EL (cell line): ENCODE measurements around the gene ZNF557.

ENCODE experiments used
- DNase-seq: peaks from one replicate; pipeline ENCODE4 v3.0.0-alpha.2; 2016

The ZNF557 gene

DNA sequence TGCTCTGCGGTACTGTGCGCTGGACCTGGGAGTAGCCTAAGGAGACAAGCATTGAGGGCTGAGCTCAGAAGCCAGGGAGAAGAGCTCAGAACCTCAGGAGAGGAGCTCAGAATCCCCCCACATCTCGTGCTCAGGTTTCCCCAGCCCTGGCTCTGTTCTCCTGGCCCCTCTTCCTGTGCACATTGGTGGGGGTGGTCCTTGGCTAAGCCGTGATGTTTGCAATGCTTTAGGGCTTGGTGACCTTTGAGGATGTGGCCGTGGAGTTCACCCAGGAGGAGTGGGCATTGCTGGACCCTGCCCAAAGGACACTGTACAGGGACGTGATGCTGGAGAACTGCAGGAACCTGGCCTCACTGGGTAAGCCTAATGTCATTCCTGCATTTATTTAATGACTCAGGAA is 6.6 kb downstream of the ZNF557 start:
- no peak for DNase-seq

DNA sequence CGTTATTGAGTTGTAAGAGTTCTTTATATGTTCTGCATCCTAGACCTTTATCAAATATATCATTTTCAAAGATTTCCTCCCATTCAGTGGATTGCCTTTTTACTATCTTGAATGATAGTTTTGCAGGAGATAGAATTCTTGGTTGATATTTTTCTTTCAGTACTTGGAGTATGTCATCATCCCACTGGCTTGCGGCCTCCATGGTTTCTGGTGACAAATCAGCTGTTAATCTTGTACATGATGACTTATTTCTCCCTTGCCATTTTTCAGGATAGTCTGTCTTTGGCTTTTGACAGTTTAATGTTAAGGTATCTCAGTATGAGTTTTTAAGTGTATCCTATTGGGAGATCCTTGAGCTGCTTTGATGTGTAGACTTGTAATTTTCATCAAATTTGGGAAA is 8.5 kb downstream of the ZNF557 start:
- DNase-seq, result no peak

DNA sequence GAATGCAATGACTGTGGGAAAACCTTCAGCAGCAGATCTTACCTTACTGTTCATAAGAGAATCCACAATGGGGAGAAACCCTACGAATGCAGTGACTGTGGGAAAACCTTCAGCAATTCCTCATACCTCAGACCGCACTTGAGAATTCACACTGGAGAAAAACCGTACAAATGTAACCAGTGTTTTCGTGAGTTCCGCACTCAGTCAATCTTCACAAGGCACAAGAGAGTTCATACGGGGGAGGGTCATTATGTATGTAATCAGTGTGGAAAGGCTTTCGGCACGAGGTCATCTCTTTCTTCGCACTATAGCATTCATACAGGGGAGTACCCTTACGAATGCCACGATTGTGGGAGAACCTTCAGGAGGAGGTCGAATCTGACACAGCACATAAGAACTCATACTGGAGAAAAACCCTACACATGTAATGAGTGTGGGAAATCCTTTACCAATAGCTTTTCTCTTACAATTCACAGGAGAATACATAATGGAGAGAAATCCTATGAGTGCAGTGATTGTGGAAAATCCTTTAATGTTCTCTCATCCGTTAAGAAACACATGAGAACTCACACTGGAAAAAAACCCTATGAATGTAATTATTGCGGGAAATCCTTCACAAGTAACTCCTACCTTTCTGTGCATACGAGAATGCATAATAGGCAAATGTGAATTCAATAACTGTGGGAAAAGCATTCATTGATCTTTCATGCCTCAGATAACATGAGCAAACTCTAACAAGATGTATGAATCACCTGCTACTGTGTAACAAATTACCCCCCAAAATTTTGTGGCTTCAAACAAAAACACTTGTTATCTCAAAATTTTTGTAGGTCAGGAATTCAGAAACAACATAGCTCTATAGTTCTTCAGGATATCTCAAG is 13.8 kb downstream of the ZNF557 start:
- DNase-seq, result no peak

DNA sequence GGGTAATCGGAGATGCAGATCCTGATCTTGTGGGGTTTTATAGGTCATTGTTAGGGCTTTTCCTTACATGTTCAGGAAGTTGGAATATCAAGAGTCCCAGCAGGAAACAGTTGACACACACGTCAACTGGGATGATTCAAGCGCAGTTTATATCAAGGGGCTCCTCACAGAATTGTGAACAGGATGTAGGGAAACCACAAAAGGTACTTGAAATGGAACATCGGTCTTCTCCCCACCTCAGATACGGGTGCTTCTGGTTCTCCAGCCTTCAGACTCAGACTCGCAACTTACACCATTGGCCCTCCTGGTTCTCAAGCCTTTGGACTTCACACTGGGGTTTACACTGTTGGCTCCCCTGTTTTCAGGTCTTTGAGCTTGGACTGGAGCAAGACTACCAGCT is 19.5 kb downstream of the ZNF557 start:
- DNase-seq, result no peak

DNA sequence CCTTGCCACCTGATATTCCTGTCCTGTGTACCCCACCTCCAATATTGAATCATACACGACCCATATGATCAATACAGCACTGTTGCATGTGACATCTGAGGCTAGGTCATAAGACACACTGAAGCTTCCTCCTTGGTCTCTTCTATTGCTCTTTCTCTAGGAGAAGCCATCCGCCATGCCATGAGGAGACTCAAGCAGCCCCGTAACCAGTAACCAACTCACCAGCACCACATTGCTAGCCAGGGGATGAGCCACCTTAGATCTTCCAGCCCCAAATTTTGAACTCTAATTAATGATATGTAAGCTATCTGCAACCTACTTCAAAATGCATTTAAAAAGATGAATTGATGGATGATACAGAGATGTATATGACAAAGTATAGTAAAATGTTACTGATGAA is 28.6 kb downstream of the ZNF557 start:
- DNase-seq, result no peak

DNA sequence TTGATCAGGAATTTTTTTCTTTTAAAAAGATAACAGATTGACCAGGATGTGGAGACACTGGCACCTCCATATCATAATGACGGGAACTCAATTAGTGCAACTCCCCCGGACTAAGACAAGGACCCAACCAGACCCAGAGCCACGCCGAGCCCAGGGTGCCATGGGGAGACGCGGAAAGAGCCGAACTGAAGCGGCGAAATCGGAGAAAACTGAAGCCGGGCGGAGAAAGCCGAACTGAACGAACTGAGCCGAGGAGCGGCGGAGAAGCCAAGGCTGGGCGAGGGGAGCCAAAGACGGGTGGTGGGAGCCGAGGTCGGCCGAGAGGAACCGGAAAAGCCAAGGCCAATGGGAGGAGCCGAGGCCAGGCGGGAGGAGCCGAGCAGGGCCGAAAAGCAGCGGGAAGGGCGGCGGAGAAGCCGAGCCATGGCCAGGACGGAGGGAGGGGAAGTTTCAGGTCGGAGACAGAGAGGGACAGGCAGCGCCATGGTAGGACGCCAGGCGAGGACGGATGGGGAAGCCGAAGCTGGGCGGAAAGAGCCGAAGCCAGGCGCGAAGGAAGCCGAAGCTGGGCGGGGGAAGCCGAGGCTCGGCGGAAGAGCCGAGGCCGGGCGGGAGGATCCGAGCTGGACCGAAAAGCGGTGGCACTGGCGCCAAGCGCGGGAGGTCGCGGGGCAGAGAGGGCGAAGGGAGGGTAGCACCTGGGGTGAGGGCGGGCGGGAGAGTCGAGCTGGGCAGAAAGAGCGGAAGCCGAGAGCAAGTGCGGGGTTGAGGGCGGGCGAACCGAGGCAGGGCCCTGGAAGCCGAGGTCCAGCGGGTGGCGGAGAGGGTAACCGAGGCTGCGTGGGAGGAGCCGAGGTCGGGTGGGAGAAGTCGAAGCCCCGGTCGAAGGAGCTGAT is 29.4 kb downstream of the ZNF557 start:
- DNase-seq, result peak; percentile 92

DNA sequence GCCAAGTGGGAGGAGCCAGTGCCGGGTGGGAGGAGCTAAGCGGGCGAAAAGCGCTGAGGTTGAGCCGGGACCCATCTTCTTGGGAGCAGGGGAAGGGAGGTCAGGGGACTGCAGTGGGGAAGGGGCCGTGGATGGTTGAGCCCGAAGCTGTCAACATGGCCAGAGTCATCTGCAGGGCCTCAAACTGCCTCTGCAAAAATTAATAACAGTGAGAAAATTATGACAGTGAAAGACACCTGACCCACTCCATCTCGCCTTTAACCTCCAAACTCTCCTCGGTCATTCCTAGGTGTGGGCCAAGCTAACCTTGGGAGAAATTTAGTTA is 30.1 kb downstream of the ZNF557 start:
- DNase-seq, result no peak

DNA sequence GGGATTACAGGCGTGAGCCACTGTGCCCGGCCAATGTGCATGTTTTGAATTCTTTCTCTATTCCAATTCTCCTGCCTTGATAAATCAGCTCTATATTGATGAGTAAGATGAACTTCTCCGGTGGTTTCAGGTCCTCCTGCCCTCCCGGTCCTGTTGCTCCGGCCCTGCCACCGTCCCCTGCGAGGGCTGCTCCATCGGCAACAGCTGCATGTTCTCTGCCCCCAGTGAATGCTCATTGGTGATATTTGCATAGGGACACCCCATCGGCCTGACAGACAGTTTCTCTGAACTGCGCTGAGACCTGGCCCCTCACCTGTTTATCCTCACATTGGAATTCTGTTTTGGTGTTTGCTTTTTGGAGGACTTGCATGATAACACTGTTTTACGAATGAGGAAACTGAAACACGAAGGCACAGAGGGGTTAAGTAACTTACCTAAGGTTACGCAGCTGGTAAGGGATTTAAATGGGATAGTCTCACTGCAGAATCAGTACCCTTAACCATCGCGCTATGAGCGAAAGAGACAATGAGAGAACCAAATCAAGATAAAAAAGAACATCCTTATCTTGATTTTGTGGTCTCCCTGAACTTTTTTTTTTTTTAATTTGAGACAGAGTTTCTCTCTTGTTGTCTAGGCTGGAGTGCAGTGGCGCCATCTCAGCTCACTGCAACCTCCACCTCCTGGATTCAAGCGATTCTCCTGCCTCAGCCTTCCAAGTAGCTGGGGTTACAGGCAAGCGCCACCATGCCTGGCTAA is 32.2 kb downstream of the ZNF557 start:
- DNase-seq, result no peak

DNA sequence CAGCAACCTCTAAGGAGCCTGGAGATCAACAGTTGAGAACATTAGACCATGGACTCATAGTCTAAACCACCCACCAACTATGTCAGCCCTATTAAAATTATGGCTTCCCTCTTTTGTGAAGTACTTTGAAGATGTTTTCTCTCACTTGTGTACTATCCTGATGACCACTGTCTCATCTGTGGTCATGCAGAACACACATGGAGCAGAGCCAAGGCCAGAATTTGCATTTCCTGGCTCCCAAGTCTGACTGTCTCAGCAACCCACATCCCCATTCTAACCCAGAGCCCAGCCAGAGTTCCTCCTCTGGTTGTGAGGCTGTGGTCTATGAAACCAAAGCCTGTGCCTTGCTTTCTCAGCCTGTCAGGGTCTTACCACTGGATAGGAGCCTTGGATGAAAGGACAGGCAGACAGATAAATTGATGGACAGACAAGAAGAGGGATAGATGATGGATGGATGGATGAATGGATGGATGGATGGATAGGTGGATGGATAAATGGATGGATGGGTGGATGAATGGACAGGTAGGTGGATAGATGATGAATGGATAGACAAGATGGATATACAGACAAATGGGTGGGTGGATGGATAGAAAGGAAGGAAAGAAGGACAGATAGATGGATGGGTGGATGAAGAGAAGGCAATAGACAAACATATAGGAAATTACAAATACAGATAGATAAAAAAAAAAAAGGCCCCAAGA is 35.4 kb downstream of the ZNF557 start:
- no peak for DNase-seq

DNA sequence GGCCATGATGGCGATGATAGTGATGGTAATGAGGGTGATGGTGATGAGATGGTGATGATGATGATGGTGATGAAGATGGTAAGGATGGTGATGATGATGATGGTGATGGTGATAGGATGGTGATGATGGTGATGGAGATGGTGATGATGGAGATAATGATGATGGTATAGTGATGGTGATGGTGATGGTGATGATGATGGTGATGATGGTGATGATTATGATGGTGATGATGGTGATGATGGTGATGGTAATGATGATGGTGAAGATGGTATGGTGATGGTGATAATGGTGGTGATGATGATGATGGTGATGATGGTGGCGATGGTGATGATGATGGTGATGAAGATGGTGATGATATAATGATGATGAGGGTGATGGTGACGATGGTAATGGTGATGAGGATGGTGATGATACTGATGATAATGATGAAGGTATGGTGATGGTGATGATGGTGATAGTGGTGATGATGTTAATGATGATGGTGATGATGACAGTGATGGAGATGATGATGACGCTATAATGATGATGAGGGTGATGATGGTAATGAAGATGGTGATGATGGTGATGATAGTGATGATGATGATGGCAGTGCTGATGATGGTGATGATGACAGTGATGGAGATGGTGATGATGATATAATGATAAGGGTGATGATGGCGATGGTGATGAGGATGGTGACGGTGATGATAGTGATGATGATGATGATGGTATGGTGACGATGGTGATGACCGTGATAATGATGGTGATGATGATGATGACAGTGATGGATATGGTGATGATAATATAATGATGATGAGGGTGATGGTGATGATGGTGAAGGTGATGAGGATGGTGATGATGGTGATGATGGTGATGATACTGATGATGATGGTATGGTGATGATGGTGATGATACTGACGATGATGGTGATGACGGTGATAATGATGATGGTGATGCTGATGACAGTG is 37.5 kb downstream of the ZNF557 start:
- DNase-seq, result no peak

DNA sequence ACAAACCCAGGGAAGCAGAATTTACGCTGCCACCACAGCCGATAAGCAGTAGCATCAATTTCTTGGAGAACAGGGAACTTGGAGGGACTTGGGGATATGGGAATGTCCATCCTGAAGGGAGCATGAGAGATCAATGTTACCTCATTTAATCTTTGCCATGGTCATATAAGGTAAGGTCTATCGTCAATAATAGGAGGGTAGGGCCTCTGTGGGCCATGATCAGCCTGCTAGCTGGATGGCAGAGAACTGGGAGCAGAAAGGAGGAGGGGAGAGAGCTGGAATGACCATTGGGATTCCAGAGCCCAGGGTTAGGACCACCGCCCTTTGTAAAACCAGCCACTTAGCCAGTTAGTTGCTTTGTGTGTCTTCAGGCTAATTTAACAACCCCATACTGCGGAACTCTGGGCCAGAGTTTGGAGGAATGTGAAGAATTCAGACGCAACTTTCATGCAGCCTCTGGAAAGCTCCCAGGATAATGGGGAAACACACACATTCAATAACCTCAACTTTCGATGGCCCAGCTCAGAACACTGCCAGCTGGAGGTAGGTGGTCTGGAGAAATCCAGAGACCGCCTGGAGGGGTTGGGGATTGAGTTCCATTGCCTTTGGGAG is 40.3 kb downstream of the ZNF557 start:
- DNase-seq, result peak; percentile 6

DNA sequence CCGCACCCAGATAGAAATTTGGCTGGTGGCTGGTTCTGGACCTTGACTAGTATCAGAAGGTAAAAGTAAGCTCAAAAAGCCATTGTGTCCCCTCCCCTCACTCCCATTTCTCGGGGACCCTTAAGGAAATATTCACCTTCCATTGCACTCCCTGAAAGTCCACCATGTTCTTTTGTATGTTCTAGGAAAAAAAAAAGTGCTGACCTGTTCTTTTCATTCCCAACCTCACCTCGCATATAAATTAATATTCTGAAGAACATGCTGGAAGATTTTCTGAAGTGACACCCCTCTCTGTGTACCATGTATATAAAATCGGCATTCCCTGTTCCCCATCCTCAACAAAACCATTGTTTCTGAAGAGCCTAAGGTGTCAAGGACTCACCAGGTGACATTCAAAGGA is 43.2 kb downstream of the ZNF557 start:
- no peak for DNase-seq

DNA sequence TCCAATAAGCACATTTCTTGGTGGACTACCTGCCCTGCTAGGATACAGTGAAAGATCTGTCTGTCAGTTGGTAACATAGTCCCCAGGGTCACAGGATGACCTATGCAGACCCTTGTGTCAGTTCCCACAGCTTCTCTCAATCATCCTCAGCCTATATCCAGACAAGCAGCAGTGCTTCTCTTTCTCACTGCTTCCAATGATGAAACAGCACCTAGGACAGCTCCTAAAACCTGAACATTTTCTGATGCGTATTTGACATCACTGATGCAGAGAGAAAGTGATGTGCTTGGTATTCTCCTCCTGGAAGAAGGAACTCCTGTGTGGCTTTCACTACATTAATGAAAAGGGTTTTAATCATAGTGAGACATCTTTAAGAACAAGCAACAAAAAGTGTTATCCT is 43.7 kb downstream of the ZNF557 start:
- DNase-seq, result no peak

DNA sequence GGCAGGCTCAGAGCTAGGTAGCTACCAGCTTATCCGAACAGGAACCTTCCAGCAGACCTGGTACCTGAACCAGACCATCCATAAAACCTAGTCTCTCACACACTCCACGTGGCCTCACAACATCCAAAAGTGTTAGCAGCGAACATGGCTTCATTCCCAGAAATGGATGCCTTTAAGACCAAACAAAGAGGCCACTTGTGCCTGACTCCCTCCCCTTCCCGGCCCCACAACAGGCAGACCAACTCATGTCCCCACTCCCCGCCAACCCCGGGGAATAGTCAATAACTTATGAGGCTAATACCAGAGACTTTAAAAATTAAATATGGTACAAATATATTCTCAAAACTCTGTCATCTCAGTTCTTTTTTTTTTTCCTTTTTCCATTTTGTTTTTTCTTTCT is 46.2 kb downstream of the ZNF557 start:
- no peak for DNase-seq

DNA sequence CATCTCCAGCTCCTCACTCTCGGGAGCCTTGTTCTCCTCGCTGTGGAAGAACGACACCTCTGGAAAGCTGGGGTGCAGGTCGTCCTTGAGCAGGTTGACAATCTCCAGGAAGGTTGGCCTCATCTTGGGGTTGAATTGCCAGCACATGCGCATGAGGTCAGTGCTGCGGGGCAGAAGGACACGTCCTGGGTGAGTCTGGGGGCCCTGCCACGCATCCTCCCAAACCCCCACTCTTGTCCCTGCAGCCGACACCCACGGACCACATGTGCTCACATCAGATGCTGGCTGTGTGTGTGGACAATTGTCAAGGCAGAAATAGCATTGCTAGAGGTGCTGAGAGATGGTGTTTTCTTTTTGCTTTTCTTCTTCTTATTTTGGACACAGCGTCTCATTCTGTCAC is 47.7 kb downstream of the ZNF557 start:
- DNase-seq, result no peak

DNA sequence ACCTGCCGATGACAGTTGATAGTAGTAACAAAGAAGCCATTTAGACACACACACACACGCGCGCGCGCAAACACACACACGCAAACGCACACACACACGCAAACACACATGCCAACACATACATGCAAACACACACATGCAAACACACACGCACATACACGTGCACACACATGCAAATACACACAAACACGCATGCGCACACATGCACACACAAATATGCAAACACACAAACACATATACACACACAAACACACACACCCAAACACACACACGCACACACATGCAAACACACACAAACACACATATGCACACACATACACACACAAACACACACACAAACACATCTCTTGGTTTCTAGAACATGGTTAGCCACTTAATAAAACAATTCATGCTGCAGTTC is 50.1 kb downstream of the ZNF557 start:
- no peak for DNase-seq

DNA sequence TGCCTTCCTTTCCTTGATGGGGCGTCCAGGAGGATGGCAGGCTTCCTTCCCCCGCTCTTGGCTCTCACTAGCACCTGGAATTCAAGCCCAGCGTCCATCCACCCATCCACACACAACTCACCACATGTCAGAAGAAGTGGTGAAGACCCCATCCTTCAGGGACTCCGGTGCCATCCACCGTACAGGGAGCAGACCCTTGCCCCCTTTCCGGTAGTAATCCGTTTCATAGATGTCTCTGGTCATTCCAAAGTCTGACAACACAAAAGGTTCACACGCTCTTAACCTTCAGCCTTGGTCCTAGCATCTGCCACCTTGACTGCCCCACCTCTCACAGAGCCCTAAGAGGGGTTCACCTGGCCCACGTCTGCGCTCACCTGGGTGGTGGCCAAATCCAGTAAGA is 51.0 kb downstream of the ZNF557 start:
- no peak for DNase-seq

DNA sequence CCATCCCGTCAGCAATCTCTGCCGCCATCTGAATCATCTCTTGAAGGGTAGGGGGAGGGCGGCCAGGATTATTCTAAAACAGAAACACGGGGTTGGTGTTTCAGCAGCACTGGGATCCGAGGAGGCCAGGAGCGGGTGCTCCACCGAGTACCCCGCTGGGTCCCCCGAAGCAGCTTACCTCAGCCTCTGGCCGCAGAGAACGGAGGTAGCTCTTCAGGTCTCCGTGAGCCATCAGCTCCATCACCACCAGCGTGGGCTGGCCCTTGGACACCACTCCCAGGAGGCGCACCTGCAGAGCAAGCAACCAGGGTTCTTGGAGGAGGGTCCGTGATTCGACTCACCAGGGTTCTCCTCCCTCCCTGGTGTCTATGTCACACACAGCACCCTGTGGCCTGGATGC is 53.2 kb downstream of the ZNF557 start:
- DNase-seq, result no peak

DNA sequence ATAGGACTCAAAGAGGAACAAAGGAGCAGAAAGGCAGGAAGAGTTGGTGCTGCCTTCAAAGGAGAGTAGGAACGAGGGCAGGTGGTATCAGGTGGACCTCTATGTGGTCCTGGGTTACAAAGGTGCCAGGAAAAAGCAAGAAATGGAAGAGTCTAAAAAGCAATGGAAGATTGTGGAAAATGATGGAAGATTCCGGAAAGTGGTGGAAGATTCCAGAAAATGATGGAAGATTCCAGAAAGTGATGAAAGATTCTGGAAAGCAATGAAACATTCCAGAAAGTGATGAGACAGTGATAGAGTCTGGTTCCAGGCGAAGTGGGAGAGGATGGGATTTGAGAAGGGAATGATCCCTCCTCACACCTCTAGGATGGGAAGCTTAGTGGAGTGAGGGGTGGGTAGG is 55.3 kb downstream of the ZNF557 start:
- DNase-seq, result no peak

DNA sequence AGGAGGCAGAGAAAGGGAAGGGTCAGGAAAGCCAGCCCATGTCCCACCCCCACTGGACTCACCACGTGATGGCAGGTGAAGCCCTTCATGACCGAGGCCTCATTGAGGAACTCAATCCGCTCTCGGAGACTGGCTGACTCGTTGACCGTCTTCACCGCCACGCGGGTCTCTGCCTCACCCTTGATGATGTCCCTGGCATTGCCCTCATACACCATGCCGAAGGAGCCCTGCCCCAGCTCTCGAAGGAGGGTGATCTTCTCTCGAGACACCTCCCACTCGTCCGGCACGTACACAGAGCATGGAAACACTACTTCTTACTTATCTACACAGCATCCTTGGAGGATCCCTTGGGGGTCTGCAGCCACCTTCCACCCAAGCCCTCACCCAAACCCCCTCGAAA is 55.7 kb downstream of the ZNF557 start:
- DNase-seq, result no peak

DNA sequence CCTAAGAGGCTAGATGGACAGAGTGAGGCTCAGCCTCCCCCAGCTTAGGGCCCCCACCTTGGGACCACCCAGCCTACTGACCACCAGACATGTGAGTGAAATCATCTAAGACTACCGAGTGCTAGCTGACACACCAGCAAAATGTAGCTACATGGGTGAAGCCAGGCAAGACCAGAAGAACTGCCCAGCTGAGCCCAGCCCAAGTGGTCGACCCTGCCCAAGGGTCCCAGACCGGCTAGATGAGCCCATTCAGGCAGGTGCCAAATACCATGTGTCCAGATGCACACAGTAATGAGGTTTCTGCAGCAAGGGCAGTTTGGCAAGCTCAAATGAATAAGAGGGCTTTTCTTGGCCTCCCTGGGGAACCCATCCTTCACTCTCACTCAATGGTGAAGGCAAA is 56.6 kb downstream of the ZNF557 start:
- DNase-seq, result no peak
